Ascending aorta (tissue), 2 donors: ENCODE measurements around the gene CD70. TPM values are rescaled to one million over a fixed set of nuclear protein-coding genes. Genes with fewer than 3 reads are reported as not detected.
"Not testable (repeated sequence)": the region's sequence is repeated elsewhere in the genome, so short reads cannot be mapped to it uniquely, and the experiment has no call there.

Source experiments
- DNase-seq, 2 donors: peaks; one replicate each; pipeline ENCODE4 v3.0.0-alpha.2; 2019; ENCODE audit warnings: low spot score in 2 of 2
- H3K27ac ChIP-seq, 2 donors: fragments of 200-600 bp; sonication (generic); one replicate each; pipeline ENCODE4 v1.5.1; 2016 to 2017; ENCODE audit warnings: mild to moderate bottlenecking in 1 of 2
- H3K27me3 ChIP-seq: fragments of 200-600 bp; sonication (generic); one replicate; pipeline ENCODE4 v1.5.1; 2017
- H3K36me3 ChIP-seq, 2 donors: fragments of 200-600 bp; sonication (generic); one replicate each; pipeline ENCODE4 v1.5.1; 2016
- H3K4me1 ChIP-seq, 2 donors: fragments of 200-600 bp; sonication (generic); one replicate each; pipeline ENCODE4 v1.5.1; 2016 to 2017; ENCODE audit warnings: mild to moderate bottlenecking in 1 of 2
- H3K4me3 ChIP-seq, 2 donors: fragments of 200-600 bp; sonication (generic); one replicate each; pipeline ENCODE4 v1.5.1; 2016 to 2017; ENCODE audit warnings: mild to moderate bottlenecking in 1 of 2
- H3K9me3 ChIP-seq, 2 donors: fragments of 200-600 bp; sonication (generic); one replicate each; pipeline ENCODE4 v1.5.1; 2016
- intact Hi-C: fragments of 100-400 bp; cut with DNase I; formaldehyde crosslinking; loops from one replicate; pipeline ENCODE4 v1.15.1; 2023
- total RNA-seq: library from RNA; depleted of rRNA; stranded (reverse); fragments of >200 nt; gene quantifications from one replicate; pipeline ENCODE4 v1.1.0, GENCODE V29; 2016
- TF ChIP-seq, protein P1 (sequence below), 3 experiments: fragments of 200-600 bp in 2 of 3; fragments of 450-650 bp in 1 of 3; sonication (generic) in 2 of 3; IDR thresholded peaks; one replicate each; pipeline ENCODE4 v1.5.1; 2016 to 2019; ENCODE audit warnings: antibody characterized with exemption in 3 of 3, mild to moderate bottlenecking in 1 of 3, moderate library complexity in 1 of 3

CD70 gene
- total RNA-seq, 1 donor from 2014 or later = not detected

DNA sequence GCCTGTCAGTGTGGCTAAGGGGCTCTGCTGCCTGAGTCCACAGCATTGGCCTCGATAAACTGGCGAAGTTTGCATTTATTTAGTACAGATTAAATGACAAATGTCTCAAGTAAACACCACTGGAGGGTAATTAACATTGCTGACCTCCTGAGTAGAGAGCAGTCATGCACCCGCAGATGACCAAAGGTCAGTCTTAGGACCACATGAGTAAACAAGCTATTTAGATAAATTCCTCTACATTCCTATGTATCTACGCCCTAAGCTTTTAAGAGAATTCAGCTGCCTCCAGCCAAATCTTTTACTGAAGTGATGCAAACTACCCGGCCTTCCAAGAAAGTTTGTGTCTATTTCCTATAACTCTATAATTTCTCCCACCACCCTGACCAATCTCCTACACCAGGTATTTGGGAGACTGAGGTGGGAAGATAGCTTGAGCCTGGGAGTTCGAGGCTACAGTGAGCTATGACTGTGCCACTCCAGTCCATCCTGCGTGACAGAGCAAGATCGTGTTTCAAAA is 22.9 kb downstream of the CD70 start:
- Histone ChIP-seq H3K27ac (no peak overlapping the region), H3K4me3 (no peak overlapping the region), H3K4me1 (no peaks in the 10 kb centered on the region), H3K27me3 (no peaks in the 10 kb centered on the region), H3K36me3 (no peaks in the 10 kb centered on the region), H3K9me3 (peaks cover 0 to 7% of the 10 kb centered on the region in 2 donors)
- DNase-seq = no peak
- TF ChIP-seq, protein P1, sequence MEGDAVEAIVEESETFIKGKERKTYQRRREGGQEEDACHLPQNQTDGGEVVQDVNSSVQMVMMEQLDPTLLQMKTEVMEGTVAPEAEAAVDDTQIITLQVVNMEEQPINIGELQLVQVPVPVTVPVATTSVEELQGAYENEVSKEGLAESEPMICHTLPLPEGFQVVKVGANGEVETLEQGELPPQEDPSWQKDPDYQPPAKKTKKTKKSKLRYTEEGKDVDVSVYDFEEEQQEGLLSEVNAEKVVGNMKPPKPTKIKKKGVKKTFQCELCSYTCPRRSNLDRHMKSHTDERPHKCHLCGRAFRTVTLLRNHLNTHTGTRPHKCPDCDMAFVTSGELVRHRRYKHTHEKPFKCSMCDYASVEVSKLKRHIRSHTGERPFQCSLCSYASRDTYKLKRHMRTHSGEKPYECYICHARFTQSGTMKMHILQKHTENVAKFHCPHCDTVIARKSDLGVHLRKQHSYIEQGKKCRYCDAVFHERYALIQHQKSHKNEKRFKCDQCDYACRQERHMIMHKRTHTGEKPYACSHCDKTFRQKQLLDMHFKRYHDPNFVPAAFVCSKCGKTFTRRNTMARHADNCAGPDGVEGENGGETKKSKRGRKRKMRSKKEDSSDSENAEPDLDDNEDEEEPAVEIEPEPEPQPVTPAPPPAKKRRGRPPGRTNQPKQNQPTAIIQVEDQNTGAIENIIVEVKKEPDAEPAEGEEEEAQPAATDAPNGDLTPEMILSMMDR (IDR thresholded peaks at IDR 0.05) = no peak
- intact Hi-C loops = no loop called here

DNA sequence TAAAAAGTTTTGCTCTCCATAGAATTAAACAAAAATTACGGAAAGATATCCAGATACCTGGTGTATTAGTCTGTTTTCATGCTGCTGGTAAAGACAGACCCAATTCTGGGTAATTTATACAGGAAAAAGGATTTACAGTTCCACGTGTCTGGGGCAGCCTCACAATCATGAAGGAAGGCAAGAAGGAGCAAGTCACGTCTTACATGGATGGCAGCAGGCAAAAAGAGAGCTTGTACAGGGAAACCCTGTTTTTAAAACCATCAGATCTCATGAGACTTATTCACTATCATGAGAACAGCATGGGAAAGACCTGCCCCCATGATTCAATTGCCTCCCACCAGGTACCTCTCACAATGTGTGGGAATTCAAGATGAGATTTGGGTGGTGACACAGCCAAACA is 24.2 kb downstream of the CD70 start:
- DNase-seq, H3K36me3 ChIP-seq, H3K27ac ChIP-seq, H3K9me3 ChIP-seq, H3K4me3 ChIP-seq, H3K27me3 ChIP-seq, intact Hi-C loops, H3K4me1 ChIP-seq: not testable (repeated sequence)

DNA sequence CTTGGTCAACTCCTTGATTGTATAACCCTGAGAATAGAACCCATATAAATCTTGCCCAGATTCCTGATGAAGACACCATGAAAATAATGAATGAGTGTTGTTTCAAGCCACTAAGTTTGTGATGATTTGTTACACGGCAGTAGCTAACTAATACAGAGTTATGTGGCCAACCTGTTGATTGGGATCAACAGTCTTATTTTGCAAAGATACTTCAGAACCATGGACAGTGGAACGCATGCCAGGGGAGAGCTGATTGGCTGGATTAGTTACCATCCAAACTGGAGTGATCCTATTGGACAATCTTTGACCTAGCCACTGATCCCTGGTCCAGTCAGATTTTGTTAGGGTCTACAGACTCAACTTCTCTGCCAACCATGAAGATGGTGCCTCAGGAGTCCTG is 26.6 kb downstream of the CD70 start:
- no peak for DNase-seq
- H3K4me1 ChIP-seq = no peaks in the 10 kb centered on the region
- H3K36me3 ChIP-seq = no peaks in the 10 kb centered on the region
- intact Hi-C loops = no loop called here
- no peak overlapping the region for H3K27ac ChIP-seq
- H3K9me3 ChIP-seq = peaks cover 0 to 7% of the 10 kb centered on the region in 2 donors
- H3K4me3 ChIP-seq = no peak overlapping the region
- no peaks in the 10 kb centered on the region for H3K27me3 ChIP-seq
- TF ChIP-seq, protein P1 (IDR thresholded peaks at IDR 0.05) = no peak

DNA sequence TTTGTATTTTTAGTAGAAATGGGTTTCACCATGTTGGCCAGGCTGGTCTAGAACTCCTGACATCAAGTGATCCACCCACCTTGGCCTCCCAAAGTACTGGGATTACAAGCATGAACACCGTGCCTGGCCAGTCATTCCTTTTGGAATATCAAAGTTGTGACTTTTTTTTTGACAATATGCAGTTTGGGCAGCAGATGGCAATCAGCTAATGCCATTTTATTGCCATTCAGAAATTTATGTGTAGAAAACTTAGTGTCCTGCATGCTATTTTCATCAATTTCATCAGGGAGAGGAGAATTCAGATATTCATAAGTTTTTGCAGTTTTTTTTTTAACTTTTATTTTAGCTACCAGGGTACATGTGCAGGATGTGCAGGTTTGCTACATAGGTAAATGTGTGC is 28.5 kb downstream of the CD70 start:
- DNase-seq, H3K36me3 ChIP-seq, intact Hi-C loops: not testable (repeated sequence)

DNA sequence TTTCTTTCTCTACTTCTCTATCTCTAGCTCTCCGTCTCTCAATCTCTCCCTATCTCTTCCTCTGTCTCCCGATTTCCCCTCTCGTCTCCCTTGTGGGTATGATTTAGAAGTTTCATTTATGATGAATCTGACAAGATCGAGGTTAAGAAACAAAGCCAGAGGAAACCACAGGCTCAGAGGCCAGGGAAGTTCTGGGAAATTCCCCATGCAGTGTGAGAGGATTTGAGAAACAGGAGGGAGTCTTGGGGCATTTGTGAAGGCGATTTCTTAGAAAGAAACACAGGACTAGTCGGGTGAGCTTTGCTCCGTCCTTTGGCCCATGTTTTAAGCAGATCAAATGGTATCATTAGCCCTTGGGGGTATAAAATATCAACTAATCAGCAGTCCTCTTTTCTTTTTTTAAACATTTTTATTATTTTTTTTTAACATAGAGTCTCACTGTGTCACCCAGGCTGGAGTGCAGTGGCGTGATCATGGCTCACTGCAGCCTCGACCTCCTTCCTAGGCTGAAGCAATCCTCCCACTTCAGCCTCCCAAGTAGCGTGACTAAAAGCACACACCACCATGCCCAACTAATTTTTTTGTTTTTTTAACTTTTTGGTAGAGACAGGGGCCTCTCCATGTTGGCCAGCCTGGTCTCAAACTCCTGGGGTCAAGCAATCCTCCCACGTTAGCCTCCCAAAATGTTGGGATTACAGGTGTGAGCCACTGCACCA is 34.3 kb downstream of the CD70 start:
- no peaks in the 10 kb centered on the region for H3K4me1 ChIP-seq
- DNase-seq = no peak
- TF ChIP-seq, protein P1 (IDR thresholded peaks at IDR 0.05) = no peak
- no peaks in the 10 kb centered on the region for H3K9me3 ChIP-seq
- intact Hi-C loops = no loop called here
- no peak overlapping the region for H3K4me3 ChIP-seq
- H3K27me3 ChIP-seq = no peaks in the 10 kb centered on the region
- H3K27ac ChIP-seq = no peak overlapping the region
- H3K36me3 ChIP-seq = no peaks in the 10 kb centered on the region

More for the DNA sequence above, 28.5 kb downstream of the CD70 start:
- H3K4me1 ChIP-seq, H3K27me3 ChIP-seq, H3K4me3 ChIP-seq, H3K27ac ChIP-seq, H3K9me3 ChIP-seq: not testable (repeated sequence)

DNA sequence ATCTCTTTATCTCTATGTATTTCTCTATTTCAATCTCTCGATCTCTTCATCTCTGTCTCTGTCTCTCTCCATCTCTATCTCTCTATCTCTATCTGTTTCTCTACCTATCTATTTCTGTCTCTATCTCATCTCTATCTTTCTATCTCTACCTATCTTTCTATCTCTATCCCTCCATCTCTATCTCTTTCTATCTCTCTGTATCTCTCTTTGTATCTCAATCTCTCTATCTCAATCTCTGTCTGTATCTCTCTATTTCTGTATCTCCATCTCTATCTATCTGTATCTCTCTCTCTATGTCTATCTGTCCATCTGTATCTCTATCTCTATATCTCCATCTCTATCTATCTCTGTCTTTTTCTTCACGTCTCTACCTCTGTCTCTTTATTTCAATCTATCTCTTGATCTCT is 34.9 kb downstream of the CD70 start:
- no peak for DNase-seq
- H3K4me1 ChIP-seq = no peaks in the 10 kb centered on the region
- no peak overlapping the region for H3K4me3 ChIP-seq
- no peak overlapping the region for H3K27ac ChIP-seq
- H3K27me3 ChIP-seq = no peaks in the 10 kb centered on the region
- TF ChIP-seq, protein P1 (IDR thresholded peaks at IDR 0.05) = no peak
- H3K9me3 ChIP-seq = no peaks in the 10 kb centered on the region
- no peaks in the 10 kb centered on the region for H3K36me3 ChIP-seq
- intact Hi-C loops = no loop called here
